ENCODE results near the gene ADAMTS1.

ADAMTS1 gene

GRCh38 chr21:26811482-26811881, 33.7 kb downstream of the ADAMTS1 start:
- DNase-seq, result no peak

GRCh38 chr21:26810676-26811415, 34.4 kb downstream of the ADAMTS1 start:
- no peak for DNase-seq

GRCh38 chr21:26810266-26810665, 34.9 kb downstream of the ADAMTS1 start:
- no peak for DNase-seq

- no peak for DNase-seq
Measured at GRCh38 chr21:26809745-26810144, 35.5 kb downstream of the ADAMTS1 start.

- DNase-seq, result no peak
Measured at GRCh38 chr21:26806801-26807295, 38.4 kb downstream of the ADAMTS1 start.

- no peak for DNase-seq
Measured at GRCh38 chr21:26804895-26805609, 40.2 kb downstream of the ADAMTS1 start.

- DNase-seq, result no peak
Measured at GRCh38 chr21:26801498-26801897, 43.7 kb downstream of the ADAMTS1 start.

- DNase-seq, result no peak
Measured at GRCh38 chr21:26800970-26801431, 44.2 kb downstream of the ADAMTS1 start.

- DNase-seq, result no peak
Measured at GRCh38 chr21:26800455-26800854, 44.8 kb downstream of the ADAMTS1 start.

GRCh38 chr21:26800001-26800400, 45.2 kb downstream of the ADAMTS1 start:
- no peak for DNase-seq

- no peak for DNase-seq
Measured at GRCh38 chr21:26798856-26799751, 46.1 kb downstream of the ADAMTS1 start.

GRCh38 chr21:26797878-26798456, 47.2 kb downstream of the ADAMTS1 start:
- DNase-seq, result no peak

- DNase-seq, result no peak
Measured at GRCh38 chr21:26795866-26796329, 49.3 kb downstream of the ADAMTS1 start.

GRCh38 chr21:26795412-26795805, 49.8 kb downstream of the ADAMTS1 start:
- no peak for DNase-seq

GRCh38 chr21:26794597-26795411, 50.4 kb downstream of the ADAMTS1 start:
- DNase-seq, result no peak

GRCh38 chr21:26790296-26790695, 54.9 kb downstream of the ADAMTS1 start:
- DNase-seq, result no peak

- DNase-seq, result no peak
Measured at GRCh38 chr21:26788790-26789189, 56.4 kb downstream of the ADAMTS1 start.
